Breast epithelium (tissue), 4 donors: ENCODE data around the gene ZSWIM4. TPM values are rescaled to one million over a fixed set of nuclear protein-coding genes. Genes with fewer than 3 reads are reported as not detected.

ENCODE experiments used
- DNase-seq, 2 donors: peaks; one replicate each; pipeline ENCODE4 v3.0.0-alpha.2; 2019; ENCODE audit warnings: low spot score in 2 of 2
- H3K27ac ChIP-seq, 2 donors: fragments of 200-600 bp; sonication (generic) in 1 of 2; one replicate each; pipeline ENCODE4 v1.5.1; 2016 to 2019; ENCODE audit warnings: mild to moderate bottlenecking in 1 of 2
- H3K27me3 ChIP-seq, 2 donors: fragments of 200-600 bp; sonication (generic) in 1 of 2; one replicate each; pipeline versions ENCODE4 v1.5.1 to v1.6.0; 2017 to 2019; ENCODE audit warnings: control low read depth in 1 of 2, mild to moderate bottlenecking in 1 of 2
- H3K36me3 ChIP-seq: fragments of 200-600 bp; one replicate; pipeline ENCODE4 v1.5.1; 2019
- H3K4me1 ChIP-seq, 2 donors: fragments of 200-600 bp; sonication (generic); one replicate each; pipeline ENCODE4 v1.5.1; 2016 to 2019; ENCODE audit warnings: control low read depth in 1 of 2
- H3K4me3 ChIP-seq, 3 donors: fragments of 200-600 bp; sonication (generic); 1 replicate in 2 of 3; 2 replicates in 1 of 3; pipeline ENCODE4 v1.5.1; 2016 to 2019; ENCODE audit warnings: mild to moderate bottlenecking in 3 of 3, moderate library complexity in 2 of 3
- H3K9me3 ChIP-seq, 2 donors: fragments of 200-600 bp; sonication (generic) in 1 of 2; one replicate each; pipeline ENCODE4 v1.5.1; 2016 to 2019; ENCODE audit warnings: control low read depth in 1 of 2
- POLR2A ChIP-seq: fragments of 450-650 bp; IDR thresholded peaks from one replicate; pipeline ENCODE4 v1.6.1; 2016; ENCODE audit warnings: antibody characterized with exemption, mild to moderate bottlenecking, moderate library complexity
- POLR2AphosphoS5 ChIP-seq, 3 donors: sonication (generic); formaldehyde crosslinking; IDR thresholded peaks; one replicate each; pipeline ENCODE4 v1.6.1; 2017; ENCODE audit warnings: antibody characterized with exemption in 3 of 3
- intact Hi-C: fragments of 100-400 bp; cut with DNase I; formaldehyde crosslinking; loops from one replicate; pipeline ENCODE4 v1.15.1; 2023; ENCODE audit warnings: low total_unique reads
- total RNA-seq, 3 donors: library from RNA; depleted of rRNA; stranded (reverse); fragments of >200 nt; gene quantifications; one replicate each; pipeline ENCODE4 v1.1.0, GENCODE V29; 2016
- TF ChIP-seq, protein P1 (sequence below), 3 donors: fragments of 450-650 bp; IDR thresholded peaks; one replicate each; pipeline ENCODE4 v1.5.1; 2016 to 2017; ENCODE audit warnings: antibody characterized with exemption in 3 of 3, mild to moderate bottlenecking in 3 of 3, moderate library complexity in 3 of 3

ZSWIM4 gene
- total RNA-seq, 3 donors from 2014 or later: 1.1 to 8.5 (median 6.9) TPM

DNA sequence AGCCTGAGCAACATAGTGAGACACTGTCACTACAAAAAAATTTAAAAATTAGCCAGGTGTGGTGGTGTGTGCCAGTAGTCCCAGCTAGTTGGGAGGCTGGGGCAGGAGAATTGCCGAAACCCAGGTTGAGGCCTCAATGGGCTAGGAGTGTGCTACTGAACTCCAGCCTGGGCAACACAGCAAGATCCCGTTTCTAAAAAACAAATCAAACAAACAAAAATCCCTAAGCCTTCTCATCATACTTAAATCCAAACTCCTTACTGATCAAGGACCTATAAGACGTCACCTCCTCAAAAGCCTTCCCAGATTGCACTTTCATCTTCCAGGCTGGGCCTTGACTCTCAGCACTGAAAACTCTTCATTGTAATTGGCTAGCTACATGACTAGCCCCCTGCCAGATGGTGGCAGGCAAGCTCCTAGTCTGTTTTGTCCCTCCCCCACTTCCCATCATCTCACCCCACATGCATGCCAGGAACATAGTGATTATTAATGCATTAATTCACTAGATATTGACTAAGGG, 64.2 kb downstream of the ZSWIM4 start:
- no peak for DNase-seq
- Histone ChIP-seq H3K27me3 (no peaks in the 10 kb centered on the region), H3K4me3 (no peak overlapping the region), H3K36me3 (no peaks in the 10 kb centered on the region), H3K4me1 (peaks cover 0 to 3% of the 10 kb centered on the region in 2 donors), H3K27ac (no peak overlapping the region), H3K9me3 (no peaks in the 10 kb centered on the region)
- intact Hi-C loops: no loop called here
- TF ChIP-seq, protein P1, sequence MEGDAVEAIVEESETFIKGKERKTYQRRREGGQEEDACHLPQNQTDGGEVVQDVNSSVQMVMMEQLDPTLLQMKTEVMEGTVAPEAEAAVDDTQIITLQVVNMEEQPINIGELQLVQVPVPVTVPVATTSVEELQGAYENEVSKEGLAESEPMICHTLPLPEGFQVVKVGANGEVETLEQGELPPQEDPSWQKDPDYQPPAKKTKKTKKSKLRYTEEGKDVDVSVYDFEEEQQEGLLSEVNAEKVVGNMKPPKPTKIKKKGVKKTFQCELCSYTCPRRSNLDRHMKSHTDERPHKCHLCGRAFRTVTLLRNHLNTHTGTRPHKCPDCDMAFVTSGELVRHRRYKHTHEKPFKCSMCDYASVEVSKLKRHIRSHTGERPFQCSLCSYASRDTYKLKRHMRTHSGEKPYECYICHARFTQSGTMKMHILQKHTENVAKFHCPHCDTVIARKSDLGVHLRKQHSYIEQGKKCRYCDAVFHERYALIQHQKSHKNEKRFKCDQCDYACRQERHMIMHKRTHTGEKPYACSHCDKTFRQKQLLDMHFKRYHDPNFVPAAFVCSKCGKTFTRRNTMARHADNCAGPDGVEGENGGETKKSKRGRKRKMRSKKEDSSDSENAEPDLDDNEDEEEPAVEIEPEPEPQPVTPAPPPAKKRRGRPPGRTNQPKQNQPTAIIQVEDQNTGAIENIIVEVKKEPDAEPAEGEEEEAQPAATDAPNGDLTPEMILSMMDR (IDR thresholded peaks at IDR 0.05): no peak
- no peak for TF ChIP-seq POLR2AphosphoS5 (IDR thresholded peaks at IDR 0.05)
- TF ChIP-seq POLR2A: no peak

DNA sequence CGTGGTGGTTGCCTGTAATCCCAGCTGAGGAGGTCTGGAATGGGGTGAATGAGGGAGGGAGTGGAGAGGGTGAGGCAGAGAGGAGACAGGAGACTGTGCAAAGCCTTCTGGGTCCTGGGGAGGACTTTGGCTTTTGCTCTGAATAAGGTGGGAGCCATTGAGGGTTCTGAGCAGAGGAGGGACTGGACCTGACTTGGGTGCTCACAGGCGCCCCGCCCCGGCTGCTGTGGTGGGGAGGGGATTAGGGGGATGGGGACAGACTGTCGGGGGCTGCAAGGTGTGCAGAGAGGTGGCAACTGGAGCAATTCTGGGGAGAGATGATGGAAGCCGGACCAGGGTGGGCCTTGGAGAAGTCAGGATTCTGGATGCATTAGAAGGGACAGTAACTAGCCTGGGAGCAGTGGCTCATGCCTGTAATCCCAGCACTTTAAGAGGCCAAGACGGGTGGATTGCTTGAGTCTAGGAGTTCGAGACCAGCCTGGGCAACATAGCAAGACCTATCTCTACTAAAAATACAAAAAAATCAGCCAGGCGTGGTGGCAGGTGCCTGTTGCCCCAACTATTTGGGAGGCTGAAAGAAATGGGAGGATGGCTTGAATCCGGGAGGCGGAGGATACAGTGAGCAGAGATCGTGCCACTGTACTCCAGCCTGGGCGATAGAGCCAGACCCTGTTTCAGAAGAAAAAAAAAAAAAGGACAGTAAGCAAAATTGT, 65.6 kb downstream of the ZSWIM4 start:
- Histone ChIP-seq H3K27me3 (no peaks in the 10 kb centered on the region), H3K4me3 (peak overlapping the region in 1 of 3 donors; percentile 28), H3K4me1 (peaks cover 0 to 3% of the 10 kb centered on the region in 2 donors), H3K36me3 (no peaks in the 10 kb centered on the region), H3K9me3 (no peaks in the 10 kb centered on the region), H3K27ac (peak overlapping the region; percentile 89 to 96)
- no peak for DNase-seq
- TF ChIP-seq, protein P1 (IDR thresholded peaks at IDR 0.05): no peak
- TF ChIP-seq POLR2A (no peak), POLR2AphosphoS5 (IDR thresholded peaks at IDR 0.05) (no peak)
- intact Hi-C loops: no loop called here

DNA sequence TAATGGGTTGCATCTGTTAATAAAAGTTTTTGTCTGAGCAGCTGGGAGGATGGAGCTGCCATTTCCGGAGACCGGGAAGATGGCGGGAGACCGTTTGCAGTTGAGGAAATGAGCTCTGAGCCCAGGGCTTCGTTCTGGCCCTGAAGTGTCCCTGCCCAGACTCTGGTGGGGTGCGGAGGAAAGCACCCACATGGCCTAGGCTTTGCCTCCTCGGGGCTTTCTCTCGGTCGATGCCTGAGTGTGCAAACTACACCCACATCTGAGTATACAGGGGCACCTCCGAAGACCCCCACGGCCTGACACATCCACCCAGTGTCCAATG, 66.1 kb downstream of the ZSWIM4 start:
- H3K9me3 ChIP-seq: no peaks in the 10 kb centered on the region
- intact Hi-C loops: no loop called here
- TF ChIP-seq, protein P1 (IDR thresholded peaks at IDR 0.05): no peak
- TF ChIP-seq POLR2A (no peak), POLR2AphosphoS5 (IDR thresholded peaks at IDR 0.05) (no peak)
- no peak for DNase-seq
- peak overlapping the region; percentile 28 to 67 (median 50) for H3K4me3 ChIP-seq
- peaks cover 2 to 3% of the 10 kb centered on the region in 2 donors for H3K4me1 ChIP-seq
- H3K27ac ChIP-seq: peak overlapping the region; percentile 89 to 96
- no peaks in the 10 kb centered on the region for H3K27me3 ChIP-seq
- H3K36me3 ChIP-seq: no peaks in the 10 kb centered on the region

GRCh38 chr19:13861714-13862531, 66.7 kb downstream of the ZSWIM4 start:
- Histone ChIP-seq H3K36me3 (no peaks in the 10 kb centered on the region), H3K4me3 (peak overlapping the region; percentile 28 to 67 (median 50)), H3K9me3 (no peaks in the 10 kb centered on the region), H3K27me3 (no peaks in the 10 kb centered on the region), H3K27ac (peak overlapping the region; percentile 89 to 96), H3K4me1 (peaks cover 2 to 3% of the 10 kb centered on the region in 2 donors)
- DNase-seq: peak; percentile 95 to 96
- TF ChIP-seq, protein P1 (IDR thresholded peaks at IDR 0.05): peak; percentile 99 to 100 (median 100)
- TF ChIP-seq POLR2A (peak; percentile 22), POLR2AphosphoS5 (IDR thresholded peaks at IDR 0.05) (peak; percentile 15 to 77 (median 43))
- intact Hi-C loops: no loop called here
